Chondrocyte (in vitro differentiated cells): ENCODE measurements around the gene MUS81. TPM values are rescaled to one million over a fixed set of nuclear protein-coding genes. Genes with fewer than 3 reads are reported as not detected.

ENCODE experiments used
- DNase-seq: peaks from one replicate; pipeline ENCODE4 v3.0.0; 2021; ENCODE audit warnings: mixed read lengths, low spot score
- H3K27ac Mint-ChIP-seq: one replicate; pipeline ENCODE4 v1.8.0; 2021; ENCODE audit warnings: mild to moderate bottlenecking, moderate library complexity, mixed read lengths; ENCODE audit not compliant: unreplicated experiment
- H3K27me3 Mint-ChIP-seq: 2 replicates; pipeline ENCODE4 v1.8.0; 2021; ENCODE audit warnings: low read depth, mixed read lengths
- H3K36me3 Mint-ChIP-seq: 2 replicates; pipeline ENCODE4 v1.8.0; 2021; ENCODE audit warnings: low read depth, mixed read lengths
- H3K4me1 Mint-ChIP-seq: 2 replicates; pipeline ENCODE4 v1.8.0; 2021; ENCODE audit warnings: low read depth, mild to moderate bottlenecking, mixed read lengths
- H3K4me3 Mint-ChIP-seq: one replicate; pipeline ENCODE4 v1.8.0; 2021; ENCODE audit warnings: mild to moderate bottlenecking, moderate library complexity, mixed read lengths; ENCODE audit not compliant: unreplicated experiment
- H3K9me3 Mint-ChIP-seq: 2 replicates; pipeline ENCODE4 v1.8.0; 2021; ENCODE audit warnings: low read depth, mixed read lengths
- CTCF ChIP-seq: fragments of 200-600 bp; sonication (generic); IDR thresholded peaks from 2 replicates; pipeline ENCODE4 v1.5.0; 2021; ENCODE audit warnings: antibody characterized with exemption, mild to moderate bottlenecking, moderate library complexity
- total RNA-seq: library from RNA; stranded (reverse); gene quantifications from 3 replicates; pipeline ENCODE4 v1.2.1, GENCODE V29; 2021

Gene MUS81
- total RNA-seq, 1 donor from 2014 or later: 68.4 TPM

- Mint-ChIP-seq H3K9me3 (no peaks in the 10 kb centered on the region), H3K27me3 (no peaks in the 10 kb centered on the region), H3K27ac (peak overlapping the region; percentile 57), H3K36me3 (peaks cover 26% of the 10 kb centered on the region), H3K4me3 (no peak overlapping the region), H3K4me1 (peaks cover 53% of the 10 kb centered on the region)
- no peak for TF ChIP-seq CTCF
- DNase-seq: peak; percentile 72
Measured at GRCh38 chr11:65866509-65867283, 6.5 kb downstream of the MUS81 start.

GRCh38 chr11:65867284-65868071 is 7.2 kb downstream of the MUS81 start:
- H3K36me3 Mint-ChIP-seq: peaks cover 26% of the 10 kb centered on the region
- no peak overlapping the region for H3K4me3 Mint-ChIP-seq
- no peaks in the 10 kb centered on the region for H3K9me3 Mint-ChIP-seq
- no peaks in the 10 kb centered on the region for H3K27me3 Mint-ChIP-seq
- peak; percentile 68 for DNase-seq
- H3K4me1 Mint-ChIP-seq: peaks cover 50% of the 10 kb centered on the region
- TF ChIP-seq CTCF: no peak
- H3K27ac Mint-ChIP-seq: peak overlapping the region; percentile 57

GRCh38 chr11:65868076-65868667 is 7.9 kb downstream of the MUS81 start:
- H3K4me3 Mint-ChIP-seq: no peak overlapping the region
- H3K4me1 Mint-ChIP-seq: peaks cover 47% of the 10 kb centered on the region
- no peak for TF ChIP-seq CTCF
- no peaks in the 10 kb centered on the region for H3K9me3 Mint-ChIP-seq
- H3K27ac Mint-ChIP-seq: peak overlapping the region; percentile 45
- H3K36me3 Mint-ChIP-seq: peaks cover 23% of the 10 kb centered on the region
- H3K27me3 Mint-ChIP-seq: no peaks in the 10 kb centered on the region
- peak; percentile 87 for DNase-seq

- Mint-ChIP-seq H3K36me3 (peaks cover 18% of the 10 kb centered on the region), H3K4me3 (no peak overlapping the region), H3K27ac (peak overlapping the region; percentile 17), H3K4me1 (peaks cover 44% of the 10 kb centered on the region), H3K9me3 (no peaks in the 10 kb centered on the region), H3K27me3 (no peaks in the 10 kb centered on the region)
- peak; percentile 29 for DNase-seq
- TF ChIP-seq CTCF: no peak
Measured at GRCh38 chr11:65868907-65869306, 8.7 kb downstream of the MUS81 start.

- Mint-ChIP-seq H3K9me3 (no peaks in the 10 kb centered on the region), H3K36me3 (peaks cover 16% of the 10 kb centered on the region), H3K4me3 (no peak overlapping the region), H3K27me3 (no peaks in the 10 kb centered on the region), H3K27ac (peak overlapping the region; percentile 89), H3K4me1 (peaks cover 40% of the 10 kb centered on the region)
- TF ChIP-seq CTCF: no peak
- peak; percentile 89 for DNase-seq
Measured at GRCh38 chr11:65869643-65870306, 9.5 kb downstream of the MUS81 start.
